ENCODE results near the gene OAT.

The OAT gene

GRCh38 chr10:124455441-124455840 is 36.7 kb upstream of the OAT start:
- in situ Hi-C loops (cut with MboI; ENCODE audit: low pct_unique_long_range_greater_than_20kb, low sequenced_read_pairs, unreplicated experiment): no loop called here
- DNase-seq (ENCODE audit: low spot score): no peak
- TF ChIP-seq CTCF (IDR thresholded peaks at IDR 0.05; ENCODE audit: extremely low read depth, insufficient read depth, missing control alignments): no peak

- in situ Hi-C loops (cut with MboI; ENCODE audit: low pct_unique_long_range_greater_than_20kb, low sequenced_read_pairs, unreplicated experiment): no loop called here
- no peak for TF ChIP-seq CTCF (IDR thresholded peaks at IDR 0.05; ENCODE audit: extremely low read depth, insufficient read depth, missing control alignments)
- no peak for DNase-seq (ENCODE audit: low spot score)
Observed at GRCh38 chr10:124453960-124454610, 35.4 kb upstream of the OAT start.

GRCh38 chr10:124451276-124451675 is 32.6 kb upstream of the OAT start:
- in situ Hi-C loops (cut with MboI; ENCODE audit: low pct_unique_long_range_greater_than_20kb, low sequenced_read_pairs, unreplicated experiment): no loop called here
- TF ChIP-seq CTCF (IDR thresholded peaks at IDR 0.05; ENCODE audit: extremely low read depth, insufficient read depth, missing control alignments): no peak
- DNase-seq (ENCODE audit: low spot score): no peak

GRCh38 chr10:124450783-124451057 is 32.0 kb upstream of the OAT start:
- no peak for DNase-seq (ENCODE audit: low spot score)
- in situ Hi-C loops (cut with MboI; ENCODE audit: low pct_unique_long_range_greater_than_20kb, low sequenced_read_pairs, unreplicated experiment): no loop called here
- no peak for TF ChIP-seq CTCF (IDR thresholded peaks at IDR 0.05; ENCODE audit: extremely low read depth, insufficient read depth, missing control alignments)

GRCh38 chr10:124450012-124450782 is 31.5 kb upstream of the OAT start, which contains the start of gene NKX1-2:
NKX1-2 (minus strand) TSS chr10:124450035; CDS start chr10:124449943, 92 bp downstream.
- TF ChIP-seq CTCF (IDR thresholded peaks at IDR 0.05; ENCODE audit: extremely low read depth, insufficient read depth, missing control alignments): no peak
- no peak for DNase-seq (ENCODE audit: low spot score)
- in situ Hi-C loops (cut with MboI; ENCODE audit: low pct_unique_long_range_greater_than_20kb, low sequenced_read_pairs, unreplicated experiment): no loop called here

GRCh38 chr10:124449170-124450011 is 30.7 kb upstream of the OAT start:
- DNase-seq (ENCODE audit: low spot score): no peak
- TF ChIP-seq CTCF (IDR thresholded peaks at IDR 0.05; ENCODE audit: extremely low read depth, insufficient read depth, missing control alignments): no peak
- in situ Hi-C loops (cut with MboI; ENCODE audit: low pct_unique_long_range_greater_than_20kb, low sequenced_read_pairs, unreplicated experiment): no loop called here
